Suppressor macrophage treated with lipopolysaccharide for 1 hour (primary cell): ENCODE results near the gene ZNF230.

ENCODE experiments used
- DNase-seq, 3 donors: peaks; one replicate each; pipeline ENCODE4 v3.0.0-alpha.2; 2020 to 2022

The ZNF230 gene

GRCh38 chr19:44002566-44003460, at the start of gene ZNF230:
TSS of gene ZNF230 (plus strand) at chr19:44002957. CDS start at chr19:44007079, 4,122 bp downstream.
- DNase-seq = peak; percentile 95 to 98 (median 97)

- peak; percentile 2 to 28 (median 19) for DNase-seq
Observed at GRCh38 chr19:43956827-43957226, 45.9 kb upstream of the ZNF230 start.

DNA sequence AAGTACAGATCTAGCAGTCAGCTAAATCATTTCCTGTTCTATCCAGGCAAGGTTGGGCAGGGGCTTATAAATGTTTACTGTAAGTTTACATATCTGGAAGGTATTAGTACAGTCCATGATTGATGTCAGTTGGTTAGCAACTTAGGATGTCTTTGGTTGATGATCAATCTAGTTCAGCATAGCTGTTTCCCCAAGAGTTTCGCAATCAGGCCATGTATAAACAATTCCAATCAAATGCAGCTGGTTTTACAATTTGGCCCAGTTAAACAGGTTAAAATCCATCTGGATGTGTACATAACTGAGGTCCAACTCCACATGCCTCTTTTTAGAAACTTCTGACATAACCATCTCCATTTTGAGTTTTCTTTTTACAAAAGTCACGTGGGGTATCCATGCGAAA, 44.9 kb upstream of the ZNF230 start:
- DNase-seq = no peak

DNA sequence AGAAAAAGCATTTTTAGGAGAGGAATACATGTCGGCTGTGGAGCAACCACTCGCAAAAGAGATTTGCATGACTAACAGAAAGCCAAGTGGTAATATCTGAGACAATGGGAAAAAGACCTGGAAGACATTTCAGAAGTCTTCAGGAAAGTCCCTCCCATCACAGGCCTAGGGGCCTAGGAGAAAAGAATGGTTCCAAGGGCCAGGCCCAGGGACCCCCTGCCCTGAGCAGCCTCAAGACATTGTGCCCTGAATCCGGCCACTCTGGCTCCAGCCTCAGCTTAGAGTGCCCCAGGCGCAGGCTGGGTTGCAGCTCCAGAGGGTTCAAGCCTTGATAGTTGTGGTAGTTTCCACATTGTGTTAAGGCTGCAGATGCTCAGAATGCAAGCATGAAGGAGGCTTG, 42.3 kb upstream of the ZNF230 start:
- DNase-seq = no peak

DNA sequence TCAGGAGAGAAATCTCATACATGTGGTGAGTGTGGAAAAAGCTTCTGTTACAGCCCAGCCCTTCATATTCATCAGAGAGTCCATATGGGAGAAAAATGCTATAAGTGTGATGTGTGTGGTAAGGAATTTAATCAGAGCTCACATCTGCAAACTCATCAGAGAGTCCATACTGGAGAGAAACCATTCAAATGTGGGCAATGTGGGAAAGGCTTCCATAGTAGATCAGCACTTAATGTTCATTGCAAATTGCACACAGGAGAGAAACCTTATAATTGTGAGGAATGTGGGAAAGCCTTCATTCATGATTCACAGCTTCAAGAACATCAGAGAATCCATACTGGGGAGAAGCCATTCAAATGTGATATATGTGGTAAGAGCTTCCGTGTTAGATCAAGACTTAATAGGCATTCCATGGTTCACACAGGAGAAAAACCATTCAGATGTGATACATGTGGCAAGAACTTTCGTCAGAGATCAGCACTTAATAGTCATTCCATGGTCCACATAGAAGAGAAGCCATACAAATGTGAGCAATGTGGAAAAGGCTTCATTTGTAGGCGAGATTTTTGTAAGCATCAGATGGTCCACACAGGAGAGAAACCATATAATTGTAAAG, 36.6 kb upstream of the ZNF230 start:
- no peak for DNase-seq

DNA sequence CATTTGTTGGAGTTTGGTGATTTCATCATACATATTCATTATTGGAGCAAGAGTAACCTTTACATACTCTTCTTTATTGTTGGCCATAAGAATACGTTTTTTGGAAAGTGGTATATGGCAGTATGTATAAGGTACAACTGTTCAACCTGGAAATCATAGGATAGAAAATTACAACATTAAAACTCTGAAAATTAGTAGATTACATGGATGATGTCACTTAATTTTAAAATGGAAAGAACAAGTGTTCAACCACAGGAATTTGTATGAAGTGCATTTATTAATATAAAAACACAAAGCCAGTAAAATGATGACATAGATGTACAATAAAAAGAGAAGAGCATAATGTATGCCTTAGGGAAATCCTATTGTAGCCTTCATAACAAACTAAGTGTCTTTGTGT, 26.0 kb upstream of the ZNF230 start:
- no peak for DNase-seq

DNA sequence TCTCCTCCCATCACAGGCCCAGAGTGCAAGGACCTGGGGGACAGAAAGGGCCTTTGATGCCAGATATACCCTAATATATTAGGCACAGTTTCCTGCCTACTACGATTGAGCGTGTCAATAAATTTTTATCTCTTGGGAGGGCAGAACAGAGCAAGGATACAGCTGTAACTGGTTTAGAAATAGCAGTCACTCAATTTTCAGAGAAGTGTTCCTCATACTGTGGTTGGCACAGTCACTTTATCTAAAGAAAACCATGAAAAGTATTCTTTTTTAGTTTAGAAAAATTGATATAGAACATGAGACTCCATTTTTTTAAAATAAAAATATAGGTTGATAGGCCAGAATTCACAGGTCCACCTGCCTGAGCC, 19.2 kb upstream of the ZNF230 start:
- no peak for DNase-seq

DNA sequence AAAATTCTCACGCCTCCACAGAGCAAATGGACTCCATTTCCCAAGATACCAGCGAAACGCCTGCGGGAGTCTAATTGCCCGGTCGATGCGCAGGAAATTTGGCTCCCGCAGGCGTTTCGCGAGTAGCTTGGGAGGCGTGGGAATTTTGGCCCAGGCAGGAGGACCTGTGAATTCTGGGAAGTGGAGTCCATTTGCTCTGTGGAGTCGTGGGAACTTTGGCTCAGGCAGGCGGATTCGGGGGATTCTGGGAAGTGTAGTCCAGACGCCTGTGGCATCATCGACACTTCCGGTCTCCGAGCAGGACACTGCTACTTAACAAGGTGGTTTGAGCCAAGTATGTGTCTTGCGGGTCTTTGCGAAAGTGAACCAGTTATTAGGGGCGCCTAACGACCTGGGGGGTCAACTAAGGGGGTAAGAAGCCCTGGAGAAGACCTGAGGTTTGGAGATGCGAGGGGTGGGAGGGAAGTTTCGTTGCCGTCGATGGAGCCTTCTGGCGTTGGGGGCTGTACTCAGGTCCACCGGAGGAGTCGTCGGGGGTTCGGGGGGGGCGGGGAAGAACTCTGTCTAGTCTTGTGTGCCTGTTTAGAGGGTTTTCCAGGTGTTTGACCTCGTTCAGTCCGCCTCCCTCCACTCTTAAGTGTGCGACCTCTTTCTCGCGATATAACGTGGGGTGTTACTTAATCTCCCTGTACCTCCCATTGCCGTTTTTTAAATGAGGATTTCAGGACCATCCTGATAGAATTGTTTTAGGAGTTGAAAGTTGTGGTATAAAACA, 18.7 kb upstream of the ZNF230 start, which contains the start of gene ZNF155:
Gene ZNF155, plus strand, starts transcription at position 277 of the 775 bp plus-strand sequence. CDS start 4,356 bp downstream, outside the sequence.
- peak; percentile 91 to 95 (median 94) for DNase-seq

- peak in 2 of 3 donors; percentile 44 to 53 for DNase-seq
Observed at GRCh38 chr19:43984687-43985000, 18.1 kb upstream of the ZNF230 start.

- DNase-seq = no peak
Observed at GRCh38 chr19:43997631-43998290, 5.0 kb upstream of the ZNF230 start.

- DNase-seq = no peak
Observed at GRCh38 chr19:44002212-44002565, 568 bp upstream of the ZNF230 start.

DNA sequence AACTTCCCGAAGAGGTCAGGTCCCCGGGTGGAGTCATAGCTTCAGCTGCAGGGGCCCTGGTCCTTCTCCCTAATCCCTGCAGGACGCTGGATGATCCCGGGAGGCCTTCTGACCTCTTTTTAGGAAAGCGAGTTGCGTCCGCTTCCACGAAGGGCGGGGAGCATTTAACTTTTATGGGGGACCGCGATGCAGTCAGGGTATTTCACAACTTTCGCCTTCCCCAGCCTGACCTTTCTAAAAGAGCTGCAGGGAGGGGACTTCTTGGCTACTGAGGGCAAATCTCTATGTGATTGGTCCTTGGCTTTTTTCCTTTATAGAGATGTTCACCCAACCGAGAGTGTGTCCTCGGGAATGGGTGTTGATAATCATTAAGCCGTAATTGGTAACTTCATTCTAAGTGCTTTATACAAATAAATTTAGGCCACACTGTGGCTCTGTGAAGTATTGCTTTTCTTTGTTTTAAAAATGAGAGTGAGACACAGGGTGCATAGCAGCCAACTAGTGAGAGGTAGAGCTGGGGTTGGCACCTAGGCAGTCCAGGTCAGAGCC, 778 bp downstream of the ZNF230 start:
- DNase-seq = peak; percentile 38 to 41 (median 40)

GRCh38 chr19:44005973-44006372, 3.2 kb downstream of the ZNF230 start:
- peak; percentile 51 to 81 (median 79) for DNase-seq

GRCh38 chr19:44007473-44007872, 4.7 kb downstream of the ZNF230 start:
- no peak for DNase-seq

GRCh38 chr19:44010468-44010867, 7.7 kb downstream of the ZNF230 start:
- no peak for DNase-seq

DNA sequence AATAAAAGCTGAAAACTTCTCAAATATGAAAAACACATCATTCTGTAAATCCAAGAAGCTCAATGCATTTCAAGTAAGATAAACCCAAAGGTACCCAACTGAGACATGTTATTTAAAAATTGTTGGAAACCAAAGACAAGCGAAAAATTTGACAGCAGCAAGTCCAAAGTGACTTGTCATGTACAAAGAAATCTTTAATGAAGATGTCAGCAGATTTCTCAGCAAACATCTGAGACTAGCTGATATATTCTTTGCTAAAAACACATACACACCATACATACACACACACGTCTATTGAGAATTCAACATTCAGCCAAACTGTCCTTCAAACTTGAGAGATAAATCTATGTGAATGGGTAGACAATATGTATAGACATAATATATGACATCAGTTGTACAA, 16.7 kb downstream of the ZNF230 start:
- no peak for DNase-seq

DNA sequence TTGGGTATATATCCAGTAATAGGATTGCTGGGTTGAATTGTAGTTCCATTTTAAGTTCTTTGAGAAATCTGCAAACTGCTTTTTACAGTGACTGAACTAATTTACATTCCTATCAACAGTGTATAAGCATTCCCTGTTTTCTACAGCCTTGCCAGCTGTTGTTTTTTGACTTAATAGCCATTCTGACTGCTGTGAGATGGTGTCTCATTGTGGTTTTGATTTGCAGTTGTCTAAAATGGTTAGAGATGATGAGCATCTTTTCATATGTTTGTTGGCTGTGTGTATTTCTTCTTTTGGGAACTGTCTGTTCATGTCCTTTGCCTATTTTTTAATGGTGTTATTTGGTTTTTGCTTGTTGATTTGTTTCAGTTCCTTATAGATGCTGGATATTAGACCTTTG, 18.5 kb downstream of the ZNF230 start:
- no peak for DNase-seq

DNA sequence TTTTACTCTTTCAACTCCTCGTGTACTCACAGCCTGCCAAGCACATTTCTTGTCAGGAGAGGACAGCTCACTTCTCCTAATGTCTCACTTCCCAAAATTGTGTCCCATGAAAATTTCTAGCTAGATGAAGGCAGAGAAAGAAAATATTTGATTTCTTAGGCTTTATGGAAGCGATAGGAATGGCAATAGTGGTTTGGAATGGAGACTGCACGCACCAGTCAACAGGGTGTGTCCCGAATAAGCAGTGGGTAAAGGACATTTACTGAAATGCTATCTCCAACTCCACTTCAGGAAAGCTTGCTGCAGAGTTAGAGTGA, 22.1 kb downstream of the ZNF230 start:
- DNase-seq = no peak

- DNase-seq = peak; percentile 91 to 95 (median 94)
Observed at GRCh38 chr19:44025217-44025936, 22.6 kb downstream of the ZNF230 start, which contains the start of gene ZNF222. TSS of gene ZNF222 (plus strand) at chr19:44025379. CDS start at chr19:44025437, 58 bp downstream.

DNA sequence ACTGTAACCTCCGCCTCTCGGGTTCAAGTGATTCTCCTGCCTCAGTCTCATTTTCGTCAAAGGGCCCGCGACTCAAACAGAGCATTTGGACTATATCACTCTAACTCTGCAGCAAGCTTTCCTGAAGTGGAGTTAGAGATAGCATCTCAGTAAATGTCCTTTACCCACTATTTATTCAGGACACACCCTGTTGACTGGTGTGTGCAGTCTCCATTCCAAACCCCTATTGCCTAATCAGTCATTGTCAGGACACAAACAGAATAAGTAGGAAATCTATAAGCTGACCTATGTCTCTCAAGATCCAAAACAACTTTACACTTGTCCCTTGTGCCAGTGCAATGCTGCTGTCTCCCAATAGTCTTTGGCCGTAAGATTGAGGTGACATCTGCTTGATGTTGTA, 23.9 kb downstream of the ZNF230 start:
- no peak for DNase-seq

GRCh38 chr19:44032001-44032610, 29.3 kb downstream of the ZNF230 start:
- no peak for DNase-seq

DNA sequence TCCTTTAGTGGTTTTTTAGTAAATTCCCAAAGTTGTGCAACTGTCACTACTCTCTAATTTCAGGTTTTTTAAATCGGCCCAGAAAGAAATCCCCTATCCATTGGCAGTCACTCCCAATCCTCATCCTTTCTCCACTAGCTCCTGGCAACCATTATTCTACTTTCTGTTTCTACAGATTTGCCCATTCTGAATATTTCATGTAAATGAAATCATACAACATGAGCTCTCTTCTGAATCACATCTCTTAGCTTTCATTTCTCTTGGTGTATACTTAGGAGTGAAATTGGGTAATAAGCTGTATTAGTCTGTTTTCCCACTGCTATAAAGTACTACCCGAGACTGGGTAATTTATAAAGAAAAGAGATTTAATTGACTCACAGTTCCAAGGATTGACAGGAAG, 39.4 kb downstream of the ZNF230 start:
- peak; percentile 8 to 42 (median 10) for DNase-seq
